ENCODE data around the gene ERC1. TPM values are rescaled to one million over a fixed set of nuclear protein-coding genes. Genes with fewer than 3 reads are reported as not detected.
"Not testable (repeated sequence)": the region's sequence is repeated elsewhere in the genome, so short reads cannot be mapped to it uniquely, and the experiment has no call there.

The ERC1 gene
- total RNA-seq, 2 experiments from 2014 or later = 40.1 to 49.6 TPM

GRCh38 chr12:1339618-1340319 is 348.7 kb downstream of the ERC1 start:
- intact Hi-C loops (cut with DNase I, micrococcal nuclease) = no loop called here
- no peaks in the 10 kb centered on the region for H3K27me3 Mint-ChIP-seq
- Histone ChIP-seq H3K4me1 (ENCODE audit: insufficient read depth, low read length) (no peaks in the 10 kb centered on the region), H3K36me3 (ENCODE audit: insufficient read depth, low read length) (no peaks in the 10 kb centered on the region), H3K27ac (ENCODE audit: low read depth in 1 of 2, low read length in 2 of 2) (no peak overlapping the region), H3K27me3 (ENCODE audit: control insufficient read depth in 1 of 2, insufficient read depth in 2 of 2, low read length in 2 of 2) (no peaks in the 10 kb centered on the region), H3K4me3 (ENCODE audit: low read length) (no peak overlapping the region), H3K9me3 (ENCODE audit: control insufficient read depth in 1 of 2, insufficient read depth in 1 of 2, low read length in 2 of 2) (no peaks in the 10 kb centered on the region)
- H3K9me3 Mint-ChIP-seq = no peaks in the 10 kb centered on the region
- DNase-seq = no peak
- no peak for TF ChIP-seq CTCF (IDR thresholded peaks at IDR 0.05)
- no peak overlapping the region for H3K4me3 Mint-ChIP-seq
- ChIA-PET CTCF (no interaction called here), POLR2A (interaction anchor here (0.7 kb wide), 1 partner anchor 11 kb away, joined by 3 read pairs; no protein-coding TSS in a partner anchor)
- no peak for ATAC-seq (ENCODE audit: poor library complexity)
- H3K27ac Mint-ChIP-seq = no peak overlapping the region
- H3K4me1 Mint-ChIP-seq (ENCODE audit: low read depth) = peaks cover 6% of the 10 kb centered on the region
- H3K36me3 Mint-ChIP-seq (ENCODE audit: low read depth) = peaks cover 22% of the 10 kb centered on the region

- H3K27ac ChIP-seq (ENCODE audit: low read depth in 1 of 2, low read length in 2 of 2); CTCF ChIA-PET; POLR2A ChIA-PET; H3K4me3 Mint-ChIP-seq; H3K4me1 ChIP-seq (ENCODE audit: insufficient read depth, low read length); H3K4me1 Mint-ChIP-seq (ENCODE audit: low read depth); H3K27me3 Mint-ChIP-seq; H3K27me3 ChIP-seq (ENCODE audit: control insufficient read depth in 1 of 2, insufficient read depth in 2 of 2, low read length in 2 of 2); intact Hi-C loops (cut with DNase I, micrococcal nuclease); H3K36me3 ChIP-seq (ENCODE audit: insufficient read depth, low read length); H3K27ac Mint-ChIP-seq; DNase-seq; ATAC-seq (ENCODE audit: poor library complexity); H3K9me3 ChIP-seq (ENCODE audit: control insufficient read depth in 1 of 2, insufficient read depth in 1 of 2, low read length in 2 of 2); H3K4me3 ChIP-seq (ENCODE audit: low read length); H3K9me3 Mint-ChIP-seq: not testable (repeated sequence)
- H3K36me3 Mint-ChIP-seq (ENCODE audit: low read depth) = peaks cover 22% of the 10 kb centered on the region
Observed at GRCh38 chr12:1341270-1341669, 350.2 kb downstream of the ERC1 start.

- intact Hi-C loops (cut with DNase I, micrococcal nuclease) = no loop called here
- Histone ChIP-seq H3K27ac (ENCODE audit: low read depth in 1 of 2, low read length in 2 of 2) (no peak overlapping the region), H3K4me3 (ENCODE audit: low read length) (no peak overlapping the region), H3K4me1 (ENCODE audit: insufficient read depth, low read length) (no peaks in the 10 kb centered on the region), H3K36me3 (ENCODE audit: insufficient read depth, low read length) (no peaks in the 10 kb centered on the region), H3K9me3 (ENCODE audit: control insufficient read depth in 1 of 2, insufficient read depth in 1 of 2, low read length in 2 of 2) (no peaks in the 10 kb centered on the region), H3K27me3 (ENCODE audit: control insufficient read depth in 1 of 2, insufficient read depth in 2 of 2, low read length in 2 of 2) (no peaks in the 10 kb centered on the region)
- no peak overlapping the region for H3K4me3 Mint-ChIP-seq
- CTCF ChIA-PET = interaction anchor here (1.5 kb wide), 1 partner anchor 225 kb away, joined by 3 read pairs; no protein-coding TSS in a partner anchor
- H3K36me3 Mint-ChIP-seq (ENCODE audit: low read depth) = peaks cover 18% of the 10 kb centered on the region
- POLR2A ChIA-PET = no interaction called here
- no peaks in the 10 kb centered on the region for H3K9me3 Mint-ChIP-seq
- DNase-seq = no peak
- H3K4me1 Mint-ChIP-seq (ENCODE audit: low read depth) = no peaks in the 10 kb centered on the region
- no peak for ATAC-seq (ENCODE audit: poor library complexity)
- no peaks in the 10 kb centered on the region for H3K27me3 Mint-ChIP-seq
- TF ChIP-seq CTCF (IDR thresholded peaks at IDR 0.05) = no peak
- no peak overlapping the region for H3K27ac Mint-ChIP-seq
Observed at GRCh38 chr12:1343422-1343821, 352.4 kb downstream of the ERC1 start.

- Histone ChIP-seq H3K4me1 (ENCODE audit: insufficient read depth, low read length) (no peaks in the 10 kb centered on the region), H3K4me3 (ENCODE audit: low read length) (no peak overlapping the region), H3K27ac (ENCODE audit: low read depth in 1 of 2, low read length in 2 of 2) (no peak overlapping the region), H3K27me3 (ENCODE audit: control insufficient read depth in 1 of 2, insufficient read depth in 2 of 2, low read length in 2 of 2) (no peaks in the 10 kb centered on the region), H3K9me3 (ENCODE audit: control insufficient read depth in 1 of 2, insufficient read depth in 1 of 2, low read length in 2 of 2) (no peaks in the 10 kb centered on the region), H3K36me3 (ENCODE audit: insufficient read depth, low read length) (no peaks in the 10 kb centered on the region)
- no peaks in the 10 kb centered on the region for H3K27me3 Mint-ChIP-seq
- no peak overlapping the region for H3K4me3 Mint-ChIP-seq
- TF ChIP-seq CTCF (IDR thresholded peaks at IDR 0.05) = no peak
- H3K4me1 Mint-ChIP-seq (ENCODE audit: low read depth) = no peaks in the 10 kb centered on the region
- ChIA-PET CTCF (no interaction called here), POLR2A (no interaction called here)
- intact Hi-C loops (cut with DNase I, micrococcal nuclease) = no loop called here
- peak overlapping the region; percentile 7 for H3K27ac Mint-ChIP-seq
- ATAC-seq (ENCODE audit: poor library complexity) = no peak
- H3K36me3 Mint-ChIP-seq (ENCODE audit: low read depth) = peaks cover 18% of the 10 kb centered on the region
- no peaks in the 10 kb centered on the region for H3K9me3 Mint-ChIP-seq
- DNase-seq = no peak
Observed at GRCh38 chr12:1344245-1344644, 353.2 kb downstream of the ERC1 start.
